ENCODE data around the gene ELOVL1.
A peak's percentile ranks its signal among the peaks of the same experiment; 100 is the strongest.
"Not testable (repeated sequence)": the region's sequence is repeated elsewhere in the genome, so short reads cannot be mapped to it uniquely, and the experiment has no call there.

Gene ELOVL1

GRCh38 chr1:43367904-43368645 is at the start of gene ELOVL1:
TSS of gene ELOVL1 (minus strand) at chr1:43368011. CDS start at chr1:43365609, 2,402 bp downstream.
- H3K36me3 Mint-ChIP-seq: peaks cover 28% of the 10 kb centered on the region
- peak within 1 kb of the TSS; percentile 86 for H3K27ac Mint-ChIP-seq
- no peaks in the 10 kb centered on the region for H3K27me3 Mint-ChIP-seq
- H3K4me3 Mint-ChIP-seq: peak within 1 kb of the TSS; percentile 90
- no peaks in the 10 kb centered on the region for H3K9me3 Mint-ChIP-seq
- peak; percentile 94 for ATAC-seq
- peaks cover 46% of the 10 kb centered on the region for H3K4me1 Mint-ChIP-seq

DNA sequence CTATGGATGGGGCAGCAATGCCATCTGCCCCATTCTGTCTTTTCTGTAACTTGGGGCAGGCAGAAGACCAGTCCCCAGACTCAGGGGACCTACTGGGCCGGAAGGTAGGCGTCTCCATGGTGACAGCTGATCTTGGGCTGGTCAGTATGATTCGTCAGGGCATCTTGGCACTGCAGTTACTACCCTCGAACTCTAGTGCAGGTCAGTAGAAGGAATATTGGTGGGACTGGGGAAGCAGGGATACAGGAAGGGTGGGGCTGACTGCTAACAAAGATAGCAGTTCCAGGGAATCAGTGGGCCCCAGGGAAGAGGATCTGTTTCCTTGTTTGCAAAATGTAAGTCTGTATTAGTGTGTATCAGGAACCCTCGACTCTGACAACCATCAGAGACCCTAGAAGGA is 48.1 kb upstream of the ELOVL1 start:
- Mint-ChIP-seq H3K9me3 (no peaks in the 10 kb centered on the region), H3K4me3 (no peak overlapping the region), H3K27ac (no peak overlapping the region), H3K36me3 (peaks cover 29% of the 10 kb centered on the region), H3K4me1 (no peaks in the 10 kb centered on the region), H3K27me3 (no peaks in the 10 kb centered on the region)
- no peak for ATAC-seq

GRCh38 chr1:43414634-43415223 is 46.9 kb upstream of the ELOVL1 start:
- ATAC-seq: peak; percentile 67
- Mint-ChIP-seq H3K4me1 (no peaks in the 10 kb centered on the region), H3K27ac (peak overlapping the region; percentile 14), H3K9me3 (no peaks in the 10 kb centered on the region), H3K27me3 (no peaks in the 10 kb centered on the region), H3K4me3 (no peak overlapping the region), H3K36me3 (peaks cover 26% of the 10 kb centered on the region)

GRCh38 chr1:43413426-43413825 is 45.6 kb upstream of the ELOVL1 start:
- peaks cover 39% of the 10 kb centered on the region for H3K36me3 Mint-ChIP-seq

GRCh38 chr1:43410571-43410970 is 42.8 kb upstream of the ELOVL1 start:
- Mint-ChIP-seq H3K27ac (no peak overlapping the region), H3K27me3 (no peaks in the 10 kb centered on the region), H3K36me3 (peaks cover 54% of the 10 kb centered on the region), H3K4me1 (no peaks in the 10 kb centered on the region), H3K9me3 (no peaks in the 10 kb centered on the region), H3K4me3 (no peak overlapping the region)
- no peak for ATAC-seq

More at GRCh38 chr1:43413426-43413825, 45.6 kb upstream of the ELOVL1 start:
- not testable (repeated sequence) for H3K4me1 Mint-ChIP-seq, H3K4me3 Mint-ChIP-seq, H3K27me3 Mint-ChIP-seq, H3K9me3 Mint-ChIP-seq, H3K27ac Mint-ChIP-seq, ATAC-seq

- Mint-ChIP-seq H3K36me3 (peaks cover 64% of the 10 kb centered on the region), H3K27me3 (no peaks in the 10 kb centered on the region)
- no peak for ATAC-seq
These were observed 38.0 kb upstream of the ELOVL1 start for GRCh38 chr1:43405876-43406234.

GRCh38 chr1:43405219-43405875 is 37.5 kb upstream of the ELOVL1 start:
- H3K4me3 Mint-ChIP-seq: no peak overlapping the region
- peaks cover 14% of the 10 kb centered on the region for H3K4me1 Mint-ChIP-seq
- no peaks in the 10 kb centered on the region for H3K9me3 Mint-ChIP-seq
- no peak for ATAC-seq
- H3K27ac Mint-ChIP-seq: no peak overlapping the region
- H3K36me3 Mint-ChIP-seq: peaks cover 66% of the 10 kb centered on the region
- no peaks in the 10 kb centered on the region for H3K27me3 Mint-ChIP-seq

More at GRCh38 chr1:43405876-43406234, 38.0 kb upstream of the ELOVL1 start:
- no peaks in the 10 kb centered on the region for H3K9me3 Mint-ChIP-seq
- peaks cover 13% of the 10 kb centered on the region for H3K4me1 Mint-ChIP-seq
- no peak overlapping the region for H3K27ac Mint-ChIP-seq
- no peak overlapping the region for H3K4me3 Mint-ChIP-seq

GRCh38 chr1:43404353-43404752 is 36.5 kb upstream of the ELOVL1 start:
- Mint-ChIP-seq H3K36me3 (peaks cover 63% of the 10 kb centered on the region), H3K27ac (no peak overlapping the region)

GRCh38 chr1:43402089-43402865 is 34.5 kb upstream of the ELOVL1 start:
- Mint-ChIP-seq H3K36me3 (peaks cover 54% of the 10 kb centered on the region), H3K4me3 (no peak overlapping the region), H3K27ac (no peak overlapping the region), H3K4me1 (peaks cover 17% of the 10 kb centered on the region), H3K27me3 (no peaks in the 10 kb centered on the region), H3K9me3 (no peaks in the 10 kb centered on the region)
- ATAC-seq: no peak

More at GRCh38 chr1:43404353-43404752, 36.5 kb upstream of the ELOVL1 start:
- H3K4me3 Mint-ChIP-seq: no peak overlapping the region
- H3K9me3 Mint-ChIP-seq: no peaks in the 10 kb centered on the region
- H3K27me3 Mint-ChIP-seq: no peaks in the 10 kb centered on the region
- peaks cover 17% of the 10 kb centered on the region for H3K4me1 Mint-ChIP-seq
- ATAC-seq: no peak

- not testable (repeated sequence) for H3K27ac Mint-ChIP-seq, H3K27me3 Mint-ChIP-seq, H3K4me3 Mint-ChIP-seq, ATAC-seq, H3K9me3 Mint-ChIP-seq
- Mint-ChIP-seq H3K4me1 (peaks cover 21% of the 10 kb centered on the region), H3K36me3 (peaks cover 53% of the 10 kb centered on the region)
These were observed 32.6 kb upstream of the ELOVL1 start for GRCh38 chr1:43400441-43400840.

GRCh38 chr1:43398227-43398626 is 30.4 kb upstream of the ELOVL1 start:
- H3K4me3 Mint-ChIP-seq: no peak overlapping the region
- H3K27me3 Mint-ChIP-seq: no peaks in the 10 kb centered on the region
- peaks cover 29% of the 10 kb centered on the region for H3K4me1 Mint-ChIP-seq
- H3K36me3 Mint-ChIP-seq: peaks cover 44% of the 10 kb centered on the region
- H3K9me3 Mint-ChIP-seq: no peaks in the 10 kb centered on the region
- no peak overlapping the region for H3K27ac Mint-ChIP-seq
- ATAC-seq: no peak

GRCh38 chr1:43396059-43396458 is 28.2 kb upstream of the ELOVL1 start:
- Mint-ChIP-seq H3K36me3 (peaks cover 27% of the 10 kb centered on the region), H3K4me1 (peaks cover 25% of the 10 kb centered on the region)

DNA sequence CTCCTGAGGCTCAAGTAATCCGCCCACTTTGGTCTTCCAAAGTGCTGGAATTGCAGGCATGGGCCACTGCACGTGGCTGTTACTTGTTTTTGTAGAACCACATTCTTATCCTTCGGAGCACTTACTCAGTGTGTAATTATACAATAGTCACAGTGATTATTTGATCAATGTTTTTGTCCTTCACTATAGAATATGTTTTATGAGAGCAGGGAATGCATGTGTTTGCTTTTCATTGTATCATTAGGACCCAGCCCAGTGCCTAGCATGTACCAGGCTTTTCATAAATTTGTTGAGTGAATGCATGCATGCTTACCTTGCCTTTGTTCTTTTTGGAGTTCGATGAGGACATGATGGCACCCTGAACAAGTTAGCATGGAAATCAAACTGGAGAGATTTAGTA is 27.7 kb upstream of the ELOVL1 start:
- H3K27ac Mint-ChIP-seq: no peak overlapping the region
- no peak for ATAC-seq
- H3K4me1 Mint-ChIP-seq: peaks cover 25% of the 10 kb centered on the region
- H3K9me3 Mint-ChIP-seq: no peaks in the 10 kb centered on the region
- H3K36me3 Mint-ChIP-seq: peaks cover 27% of the 10 kb centered on the region
- no peaks in the 10 kb centered on the region for H3K27me3 Mint-ChIP-seq
- no peak overlapping the region for H3K4me3 Mint-ChIP-seq

More at GRCh38 chr1:43396059-43396458, 28.2 kb upstream of the ELOVL1 start:
- Mint-ChIP-seq H3K27ac (no peak overlapping the region), H3K9me3 (no peaks in the 10 kb centered on the region), H3K27me3 (no peaks in the 10 kb centered on the region), H3K4me3 (no peak overlapping the region)
- no peak for ATAC-seq

DNA sequence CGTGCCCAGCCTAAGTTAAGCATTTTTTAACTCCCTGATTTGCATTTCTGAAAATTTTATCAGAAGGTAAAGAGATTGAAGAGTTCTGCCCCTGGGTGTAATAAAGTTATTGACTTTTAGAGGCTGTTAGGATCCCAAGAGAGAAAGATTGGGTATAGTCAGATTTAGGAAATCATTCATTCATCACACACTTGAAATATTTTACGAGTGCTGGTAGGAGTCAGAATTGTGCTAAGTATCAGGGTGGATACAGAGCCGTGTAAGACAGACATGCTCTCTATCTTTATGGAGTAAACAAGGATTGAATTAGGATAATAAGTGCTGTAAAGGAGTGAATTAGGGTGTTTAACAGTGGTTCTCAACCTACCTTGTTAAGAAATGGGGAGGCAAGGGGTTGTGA is 24.9 kb upstream of the ELOVL1 start:
- no peak overlapping the region for H3K27ac Mint-ChIP-seq
- H3K9me3 Mint-ChIP-seq: no peaks in the 10 kb centered on the region
- no peak overlapping the region for H3K4me3 Mint-ChIP-seq
- ATAC-seq: no peak
- peaks cover 39% of the 10 kb centered on the region for H3K4me1 Mint-ChIP-seq
- H3K36me3 Mint-ChIP-seq: peaks cover 27% of the 10 kb centered on the region
- no peaks in the 10 kb centered on the region for H3K27me3 Mint-ChIP-seq
